Activated CD8-positive, alpha-beta T cell treated with anti-CD3 and anti-CD28 coated beads for 36 hours (primary cell): ENCODE data around the gene PLA2G4E. TPM values are rescaled to one million over a fixed set of nuclear protein-coding genes. Genes with fewer than 3 reads are reported as not detected.

Source experiments
- ATAC-seq: fragments of 200-7000 bp; cut with Tn5 transposase; one replicate; pipeline ENCODE4 v1.10.0; 2021; ENCODE audit warnings: mild to moderate bottlenecking, moderate library complexity
- CTCF ChIA-PET: fragments of 350-600 bp; sonication (Branson Sonifier 250); formaldehyde crosslinking; loops from one replicate; lab custom pipeline; 2021; ENCODE audit warnings: antibody characterized with exemption; lab: Charles Lee
- POLR2A ChIA-PET: fragments of 350-600 bp; sonication (Branson Sonifier 250); formaldehyde crosslinking; loops from one replicate; lab custom pipeline; 2021; ENCODE audit warnings: antibody characterized with exemption; lab: Charles Lee
- DNase-seq: peaks from one replicate; pipeline ENCODE4 v3.0.0-alpha.2; 2020
- H3K27ac Mint-ChIP-seq: one replicate; pipeline ENCODE4 v1.8.0; 2021; ENCODE audit warnings: mild to moderate bottlenecking, mixed read lengths
- H3K27me3 Mint-ChIP-seq: one replicate; pipeline ENCODE4 v1.8.0; 2021; ENCODE audit warnings: mixed read lengths
- H3K36me3 Mint-ChIP-seq: one replicate; pipeline ENCODE4 v1.8.0; 2021; ENCODE audit warnings: low read depth, mixed read lengths
- H3K4me1 Mint-ChIP-seq: one replicate; pipeline ENCODE4 v1.8.0; 2021; ENCODE audit warnings: low read depth, mixed read lengths
- H3K4me3 Mint-ChIP-seq: one replicate; pipeline ENCODE4 v1.8.0; 2021; ENCODE audit warnings: mild to moderate bottlenecking, moderate library complexity, mixed read lengths
- H3K9me3 Mint-ChIP-seq: one replicate; pipeline ENCODE4 v1.8.0; 2021; ENCODE audit warnings: mixed read lengths
- intact Hi-C: fragments of 100-400 bp; cut with micrococcal nuclease; formaldehyde crosslinking; loops from one replicate; pipeline ENCODE4 v1.10.0; 2022
- total RNA-seq, 2 experiments: library from RNA; stranded (reverse); gene quantifications; one replicate each; pipeline ENCODE4 v1.2.3, GENCODE V29; 2021
- TF ChIP-seq, protein P1 (sequence below): fragments of 200-600 bp; IDR thresholded peaks from one replicate; pipeline ENCODE4 v1.8.0; 2022; ENCODE audit warnings: antibody characterized with exemption, mild to moderate bottlenecking

Gene PLA2G4E
- total RNA-seq, 2 experiments from 2014 or later = not detected

- Mint-ChIP-seq H3K27ac (no peak overlapping the region), H3K36me3 (peaks cover 7% of the 10 kb centered on the region), H3K4me3 (no peak overlapping the region), H3K4me1 (peaks cover 12% of the 10 kb centered on the region), H3K27me3 (no peaks in the 10 kb centered on the region), H3K9me3 (no peaks in the 10 kb centered on the region)
- CTCF ChIA-PET = no interaction called here
- POLR2A ChIA-PET = interaction anchor here (0.8 to 0.9 kb wide), 2 partner anchors 11 to 12 kb away, joined by 3 read pairs; no protein-coding TSS in a partner anchor
- intact Hi-C loops = no loop called here
- TF ChIP-seq, protein P1, sequence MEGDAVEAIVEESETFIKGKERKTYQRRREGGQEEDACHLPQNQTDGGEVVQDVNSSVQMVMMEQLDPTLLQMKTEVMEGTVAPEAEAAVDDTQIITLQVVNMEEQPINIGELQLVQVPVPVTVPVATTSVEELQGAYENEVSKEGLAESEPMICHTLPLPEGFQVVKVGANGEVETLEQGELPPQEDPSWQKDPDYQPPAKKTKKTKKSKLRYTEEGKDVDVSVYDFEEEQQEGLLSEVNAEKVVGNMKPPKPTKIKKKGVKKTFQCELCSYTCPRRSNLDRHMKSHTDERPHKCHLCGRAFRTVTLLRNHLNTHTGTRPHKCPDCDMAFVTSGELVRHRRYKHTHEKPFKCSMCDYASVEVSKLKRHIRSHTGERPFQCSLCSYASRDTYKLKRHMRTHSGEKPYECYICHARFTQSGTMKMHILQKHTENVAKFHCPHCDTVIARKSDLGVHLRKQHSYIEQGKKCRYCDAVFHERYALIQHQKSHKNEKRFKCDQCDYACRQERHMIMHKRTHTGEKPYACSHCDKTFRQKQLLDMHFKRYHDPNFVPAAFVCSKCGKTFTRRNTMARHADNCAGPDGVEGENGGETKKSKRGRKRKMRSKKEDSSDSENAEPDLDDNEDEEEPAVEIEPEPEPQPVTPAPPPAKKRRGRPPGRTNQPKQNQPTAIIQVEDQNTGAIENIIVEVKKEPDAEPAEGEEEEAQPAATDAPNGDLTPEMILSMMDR = no peak
- DNase-seq (no peak), ATAC-seq (no peak)
These were observed 66.8 kb downstream of the PLA2G4E start for GRCh38 chr15:41954036-41954435.

DNA sequence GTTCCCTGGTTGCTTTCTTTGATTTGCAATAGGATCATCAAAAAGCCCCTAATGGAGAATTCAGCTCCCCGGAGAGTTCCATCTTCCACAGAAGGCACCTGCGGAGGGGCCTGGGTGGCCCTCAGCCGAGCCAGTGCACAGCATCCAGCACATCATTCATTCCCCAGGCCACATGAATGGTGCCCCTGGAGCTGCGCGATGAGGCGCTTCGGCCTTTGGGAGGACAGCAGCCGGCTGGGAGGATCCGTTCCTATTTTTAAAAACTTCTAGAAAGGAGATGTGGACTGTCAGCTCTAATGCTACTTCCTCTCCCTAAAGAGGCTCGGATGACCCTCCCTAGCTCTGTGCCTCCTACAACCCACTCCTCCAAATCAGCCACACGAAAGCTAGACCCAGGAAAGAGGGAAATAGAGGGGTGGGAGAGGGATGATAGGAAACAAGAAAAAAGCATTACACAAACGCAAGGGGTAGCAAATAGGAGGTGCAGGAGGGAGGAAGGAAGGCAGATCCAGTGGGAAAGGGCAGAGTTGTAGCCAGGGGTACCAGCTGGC, 68.8 kb downstream of the PLA2G4E start:
- peaks cover 5% of the 10 kb centered on the region for H3K4me1 Mint-ChIP-seq
- TF ChIP-seq, protein P1 = no peak
- H3K27ac Mint-ChIP-seq = no peak overlapping the region
- H3K36me3 Mint-ChIP-seq = peaks cover 7% of the 10 kb centered on the region
- CTCF ChIA-PET = no interaction called here
- POLR2A ChIA-PET = interaction anchor here (0.9 to 1.0 kb wide), 2 partner anchors 15 to 18 kb away, joined by 3 to 4 read pairs; no protein-coding TSS in a partner anchor
- H3K4me3 Mint-ChIP-seq = no peak overlapping the region
- DNase-seq = no peak
- intact Hi-C loops = no loop called here
- no peak for ATAC-seq
- H3K27me3 Mint-ChIP-seq = no peaks in the 10 kb centered on the region
- H3K9me3 Mint-ChIP-seq = no peaks in the 10 kb centered on the region

DNA sequence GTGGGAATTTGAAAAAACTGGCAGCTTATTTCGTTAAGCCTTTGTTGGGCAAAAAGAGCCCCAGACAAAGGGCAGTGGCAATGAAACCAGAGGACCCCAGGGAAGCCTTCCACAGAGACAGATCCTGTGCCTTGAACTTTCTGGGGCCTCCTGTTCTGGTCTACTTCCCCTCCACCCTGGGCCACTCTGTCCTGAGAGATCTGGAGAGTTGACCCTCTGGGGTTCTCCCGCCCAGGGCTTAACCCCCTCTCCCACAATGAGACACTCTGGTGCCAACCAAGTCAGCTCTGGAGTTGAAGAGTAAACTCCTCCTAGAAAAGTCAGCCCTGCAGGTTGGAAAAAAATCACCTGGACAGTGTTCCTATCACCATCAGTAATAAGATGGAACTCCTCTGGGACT, 69.3 kb downstream of the PLA2G4E start:
- peaks cover 7% of the 10 kb centered on the region for H3K36me3 Mint-ChIP-seq
- H3K27ac Mint-ChIP-seq = no peak overlapping the region
- intact Hi-C loops = no loop called here
- TF ChIP-seq, protein P1 = no peak
- ATAC-seq = no peak
- peaks cover 2% of the 10 kb centered on the region for H3K4me1 Mint-ChIP-seq
- DNase-seq = no peak
- H3K27me3 Mint-ChIP-seq = no peaks in the 10 kb centered on the region
- H3K4me3 Mint-ChIP-seq = no peak overlapping the region
- H3K9me3 Mint-ChIP-seq = no peaks in the 10 kb centered on the region
- POLR2A ChIA-PET = interaction anchor here (0.7 kb wide), 1 partner anchor 141 kb away, joined by 3 read pairs; no protein-coding TSS in a partner anchor
- CTCF ChIA-PET = no interaction called here

DNA sequence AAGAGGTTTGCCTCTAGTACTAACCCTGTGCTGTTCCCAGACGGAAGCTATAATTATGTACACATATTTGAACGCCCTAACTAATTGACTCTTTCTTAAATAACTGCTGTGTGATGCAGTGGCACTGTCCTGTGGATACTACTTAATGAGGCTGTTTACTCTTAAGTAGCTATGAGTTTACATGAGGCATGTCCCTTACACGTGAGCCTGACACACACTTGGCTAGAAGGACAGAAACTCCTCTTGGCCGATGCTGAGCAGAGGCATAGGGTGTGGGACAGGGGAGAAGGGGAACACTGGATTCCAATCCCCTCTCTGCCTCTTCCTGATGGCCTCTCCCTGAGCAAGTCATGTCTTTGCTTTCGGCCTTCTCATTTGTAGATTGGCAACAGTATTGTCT, 70.4 kb downstream of the PLA2G4E start:
- ATAC-seq (no peak), DNase-seq (no peak)
- intact Hi-C loops = no loop called here
- Mint-ChIP-seq H3K36me3 (peaks cover 7% of the 10 kb centered on the region), H3K27me3 (no peaks in the 10 kb centered on the region), H3K27ac (no peak overlapping the region), H3K9me3 (no peaks in the 10 kb centered on the region), H3K4me3 (no peak overlapping the region), H3K4me1 (no peaks in the 10 kb centered on the region)
- TF ChIP-seq, protein P1 = no peak
- CTCF ChIA-PET = no interaction called here
- POLR2A ChIA-PET = no interaction called here

DNA sequence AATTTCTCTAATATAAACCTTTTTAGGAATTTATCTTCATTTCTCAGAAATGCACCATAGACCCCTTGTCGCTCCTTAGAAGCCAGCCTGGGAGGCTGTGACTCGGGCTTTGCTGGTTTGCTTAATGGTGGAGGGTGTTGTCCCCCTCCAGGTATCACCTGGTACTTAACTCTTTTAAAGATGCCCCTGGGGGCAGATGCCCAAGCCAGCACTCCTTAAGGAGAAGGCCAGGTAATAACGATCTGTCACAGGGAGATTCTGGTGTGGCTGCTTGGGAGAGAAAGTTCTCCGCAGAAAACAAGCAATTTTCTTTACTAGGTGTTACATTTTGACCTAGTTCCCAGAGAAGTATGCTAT, 70.7 kb downstream of the PLA2G4E start:
- intact Hi-C loops = no loop called here
- no peak overlapping the region for H3K4me3 Mint-ChIP-seq
- H3K9me3 Mint-ChIP-seq = no peaks in the 10 kb centered on the region
- H3K27me3 Mint-ChIP-seq = no peaks in the 10 kb centered on the region
- TF ChIP-seq, protein P1 = no peak
- no peaks in the 10 kb centered on the region for H3K4me1 Mint-ChIP-seq
- ATAC-seq (no peak), DNase-seq (no peak)
- CTCF ChIA-PET = no interaction called here
- no peak overlapping the region for H3K27ac Mint-ChIP-seq
- H3K36me3 Mint-ChIP-seq = peaks cover 7% of the 10 kb centered on the region
- POLR2A ChIA-PET = no interaction called here
